T47D (cell line): ENCODE measurements around the gene CDK9.
"Not testable (repeated sequence)": the region's sequence is repeated elsewhere in the genome, so short reads cannot be mapped to it uniquely, and the experiment has no call there.

ENCODE experiments used
- DNase-seq, 2 experiments: peaks; one replicate each; pipeline versions ENCODE4 v3.0.0 to v3.0.0-alpha.2; 2011 to 2012; ENCODE audit warnings: low read depth in 1 of 2, low spot score in 1 of 2
- JUND ChIP-seq: IDR thresholded peaks from 2 replicates; pipeline ENCODE4 v1.6.1; 2012; ENCODE audit warnings: low read depth
- in situ Hi-C: cut with HindIII; loops from 2 replicates; pipeline ENCODE4 v1.10.0; 2016; ENCODE audit warnings: low sequenced_read_pairs, low pct_unique_long_range_greater_than_20kb

The CDK9 gene

GRCh38 chr9:127833555-127833954, 47.7 kb downstream of the CDK9 start:
- in situ Hi-C loops, result no loop called here
- TF ChIP-seq JUND, result no peak
- DNase-seq, result no peak

DNA sequence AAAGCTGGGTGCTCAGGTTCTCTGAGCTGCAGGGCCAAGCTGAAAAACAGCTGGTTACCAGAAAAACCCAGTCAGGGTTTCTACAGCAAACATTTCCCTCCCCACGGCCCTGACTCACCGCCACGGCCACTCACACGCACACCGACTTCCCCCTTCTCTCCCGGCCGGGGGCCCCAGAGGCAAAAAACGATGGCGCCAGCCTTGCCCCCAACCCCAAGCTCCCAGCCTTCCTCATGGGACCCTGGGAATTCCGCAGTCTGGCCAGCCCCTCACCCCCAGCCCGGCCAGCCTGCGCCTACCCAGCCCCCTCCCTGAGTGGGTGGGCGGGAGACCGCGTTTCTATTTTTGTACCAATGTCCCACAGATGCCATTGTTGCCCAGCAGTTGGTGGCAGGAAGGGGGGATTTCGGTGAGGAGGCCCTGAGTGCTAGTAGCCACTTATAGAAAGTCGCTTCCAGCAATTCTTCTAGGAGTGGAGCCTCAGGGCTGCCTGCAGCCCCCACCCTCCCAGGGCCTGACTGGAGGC, 50.2 kb downstream of the CDK9 start:
- in situ Hi-C loops, result no loop called here
- no peak for DNase-seq
- TF ChIP-seq JUND, result no peak

DNA sequence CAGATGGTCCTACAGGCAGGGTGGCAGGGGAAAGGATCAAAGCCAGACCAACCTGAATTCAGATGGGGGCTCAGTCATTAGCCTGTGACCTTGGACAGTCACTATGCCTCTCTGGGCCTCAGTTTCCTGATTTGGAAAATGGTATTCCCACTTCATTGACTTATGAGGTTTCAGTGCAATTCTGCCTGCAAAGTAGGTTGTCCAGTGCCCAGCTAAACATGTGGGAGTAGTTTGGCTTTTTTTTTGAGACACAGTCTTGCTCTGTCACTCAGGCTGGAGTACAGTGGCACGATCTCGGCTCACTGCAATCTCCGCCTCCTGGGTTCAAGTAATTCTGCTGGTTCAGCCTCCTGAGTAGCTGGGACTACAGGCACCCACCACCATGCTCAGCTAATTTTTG, 50.7 kb downstream of the CDK9 start:
- in situ Hi-C loops, DNase-seq: not testable (repeated sequence)

GRCh38 chr9:127837346-127837745, 51.5 kb downstream of the CDK9 start:
- no peak for TF ChIP-seq JUND
- no peak for DNase-seq
- in situ Hi-C loops, result no loop called here

GRCh38 chr9:127838375-127839078, 52.7 kb downstream of the CDK9 start:
- in situ Hi-C loops, result no loop called here
- DNase-seq, result no peak
- TF ChIP-seq JUND, result no peak
